ENCODE results near the gene ASB5. TPM values are rescaled to one million over a fixed set of nuclear protein-coding genes. Genes with fewer than 3 reads are reported as not detected.

Gene ASB5
- total and polyA plus RNA-seq, 2 donors (not counting 1 experiment from before 2014, with no cell fraction given), result not detected

DNA sequence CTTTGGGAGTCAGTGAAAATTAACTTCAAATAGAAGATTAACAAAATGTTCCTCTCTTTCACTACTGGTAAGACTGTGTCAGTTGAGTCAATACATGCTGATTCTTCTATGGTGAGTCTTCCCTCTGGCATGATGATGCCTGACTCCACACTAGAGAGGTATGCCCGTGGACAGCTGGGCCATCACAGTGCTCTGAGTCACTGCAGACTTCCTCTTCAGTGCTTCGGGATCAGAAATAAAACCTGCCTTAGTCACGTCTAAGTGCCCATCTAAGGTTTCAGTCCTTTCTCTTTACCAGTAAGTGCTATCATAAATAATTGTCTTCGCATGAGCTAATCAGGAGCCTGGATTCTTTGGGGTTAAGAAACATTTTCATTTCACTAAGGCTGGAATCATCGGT lies 1.6 kb upstream of the ASB5 start:
- H3K9me3 ChIP-seq (ENCODE audit: control extremely low read depth in 1 of 3, control insufficient read depth in 2 of 3, insufficient read depth in 1 of 3, low read length in 2 of 3), result no peaks in the 10 kb centered on the region
- peaks cover 0 to 4% (median 0%) of the 10 kb centered on the region in 4 experiments for H3K27me3 ChIP-seq (replicated peaks in 1 of 4; ENCODE audit: control extremely low read depth in 1 of 4, control insufficient read depth in 3 of 4, insufficient read depth in 4 of 4, low read length in 3 of 4)
- TF ChIP-seq, protein P1, sequence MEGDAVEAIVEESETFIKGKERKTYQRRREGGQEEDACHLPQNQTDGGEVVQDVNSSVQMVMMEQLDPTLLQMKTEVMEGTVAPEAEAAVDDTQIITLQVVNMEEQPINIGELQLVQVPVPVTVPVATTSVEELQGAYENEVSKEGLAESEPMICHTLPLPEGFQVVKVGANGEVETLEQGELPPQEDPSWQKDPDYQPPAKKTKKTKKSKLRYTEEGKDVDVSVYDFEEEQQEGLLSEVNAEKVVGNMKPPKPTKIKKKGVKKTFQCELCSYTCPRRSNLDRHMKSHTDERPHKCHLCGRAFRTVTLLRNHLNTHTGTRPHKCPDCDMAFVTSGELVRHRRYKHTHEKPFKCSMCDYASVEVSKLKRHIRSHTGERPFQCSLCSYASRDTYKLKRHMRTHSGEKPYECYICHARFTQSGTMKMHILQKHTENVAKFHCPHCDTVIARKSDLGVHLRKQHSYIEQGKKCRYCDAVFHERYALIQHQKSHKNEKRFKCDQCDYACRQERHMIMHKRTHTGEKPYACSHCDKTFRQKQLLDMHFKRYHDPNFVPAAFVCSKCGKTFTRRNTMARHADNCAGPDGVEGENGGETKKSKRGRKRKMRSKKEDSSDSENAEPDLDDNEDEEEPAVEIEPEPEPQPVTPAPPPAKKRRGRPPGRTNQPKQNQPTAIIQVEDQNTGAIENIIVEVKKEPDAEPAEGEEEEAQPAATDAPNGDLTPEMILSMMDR (IDR thresholded peaks at IDR 0.05), result no peak
- TF ChIP-seq EZH2 (IDR thresholded peaks at IDR 0.05; ENCODE audit: borderline replicate concordance, insufficient read depth, low read depth, low read length, poor library complexity, severe bottlenecking), result no peak
- ATAC-seq (ENCODE audit: low read depth) (no peak), DNase-seq (no peak)
- no peak overlapping the region for H3K4me3 Mint-ChIP-seq
- ChIA-PET POLR2A (no interaction called here), CTCF (no interaction called here)
- no peak overlapping the region for H3K27ac Mint-ChIP-seq
- no peak overlapping the region for H3K4me3 ChIP-seq (ENCODE audit: control extremely low read depth in 1 of 5, extremely low read depth in 1 of 5, insufficient read depth in 1 of 5, low read depth in 2 of 5, low read length in 4 of 5)
- H3K4me1 ChIP-seq (ENCODE audit: control insufficient read depth in 2 of 2, insufficient read depth in 2 of 2, low read length in 2 of 2), result no peaks in the 10 kb centered on the region
- no peaks in the 10 kb centered on the region for H4K20me1 ChIP-seq (ENCODE audit: control insufficient read depth, insufficient read depth, low read length, poor library complexity, severe bottlenecking)
- H3K4me2 ChIP-seq (replicated peaks; ENCODE audit: low read depth, low read length, poor library complexity, severe bottlenecking), result no peak overlapping the region
- H3K9ac ChIP-seq (ENCODE audit: low read length), result no peak overlapping the region
- H3K4me1 Mint-ChIP-seq, result no peaks in the 10 kb centered on the region
- no peak overlapping the region for H2AFZ ChIP-seq (ENCODE audit: insufficient read depth, low read depth, low read length, poor library complexity, severe bottlenecking)
- H3K27me3 Mint-ChIP-seq, result peaks cover 9% of the 10 kb centered on the region
- 90% methylated on average over 1 of the region's 5 CpGs for WGBS (ENCODE audit: insufficient coverage)
- intact Hi-C loops (cut with micrococcal nuclease), result no loop called here
- no peaks in the 10 kb centered on the region for H3K9me3 Mint-ChIP-seq (ENCODE audit: insufficient read depth)
- no peaks in the 10 kb centered on the region for H3K79me2 ChIP-seq (ENCODE audit: control insufficient read depth, insufficient read depth, low read length)
- no peaks in the 10 kb centered on the region for H3K36me3 ChIP-seq (replicated peaks in 1 of 2; ENCODE audit: control extremely low read depth in 1 of 2, control insufficient read depth in 1 of 2, extremely low read depth in 1 of 2, insufficient read depth in 2 of 2, low read length in 1 of 2)
- H3K27ac ChIP-seq (ENCODE audit: low read length in 2 of 2), result no peak overlapping the region

DNA sequence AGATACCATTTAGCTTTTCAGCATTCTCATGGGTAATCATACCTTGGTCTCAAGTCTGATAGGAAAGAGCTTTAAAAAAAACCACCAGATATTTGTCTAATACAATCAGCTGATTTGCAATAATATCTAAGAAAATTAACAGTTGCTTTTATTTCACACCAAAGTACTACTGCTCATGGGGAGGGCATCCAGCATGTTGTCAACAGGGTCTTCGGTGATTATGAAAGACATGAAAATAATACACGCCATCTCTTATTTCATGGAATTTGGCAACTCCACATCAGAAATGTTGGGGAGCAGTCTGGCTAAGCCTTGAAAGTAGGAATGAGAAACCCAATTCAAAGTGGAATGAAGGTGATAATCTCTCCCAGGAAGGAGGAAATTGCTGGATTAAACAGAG lies 3.0 kb downstream of the ASB5 start:
- intact Hi-C loops (cut with micrococcal nuclease), result no loop called here
- Histone ChIP-seq H3K4me2 (replicated peaks; ENCODE audit: low read depth, low read length, poor library complexity, severe bottlenecking) (no peak overlapping the region), H3K4me1 (ENCODE audit: control insufficient read depth in 2 of 2, insufficient read depth in 2 of 2, low read length in 2 of 2) (no peaks in the 10 kb centered on the region), H3K36me3 (replicated peaks in 1 of 2; ENCODE audit: control extremely low read depth in 1 of 2, control insufficient read depth in 1 of 2, extremely low read depth in 1 of 2, insufficient read depth in 2 of 2, low read length in 1 of 2) (no peaks in the 10 kb centered on the region), H2AFZ (ENCODE audit: insufficient read depth, low read depth, low read length, poor library complexity, severe bottlenecking) (no peak overlapping the region), H3K9me3 (ENCODE audit: control extremely low read depth in 1 of 3, control insufficient read depth in 2 of 3, insufficient read depth in 1 of 3, low read length in 2 of 3) (no peaks in the 10 kb centered on the region), H3K9ac (ENCODE audit: low read length) (no peak overlapping the region), H3K27ac (ENCODE audit: low read length in 2 of 2) (no peak overlapping the region), H3K27me3 (replicated peaks in 1 of 4; ENCODE audit: control extremely low read depth in 1 of 4, control insufficient read depth in 3 of 4, insufficient read depth in 4 of 4, low read length in 3 of 4) (no peaks in the 10 kb centered on the region), H4K20me1 (ENCODE audit: control insufficient read depth, insufficient read depth, low read length, poor library complexity, severe bottlenecking) (no peaks in the 10 kb centered on the region), H3K4me3 (ENCODE audit: control extremely low read depth in 1 of 5, extremely low read depth in 1 of 5, insufficient read depth in 1 of 5, low read depth in 2 of 5, low read length in 4 of 5) (no peak overlapping the region), H3K79me2 (ENCODE audit: control insufficient read depth, insufficient read depth, low read length) (no peaks in the 10 kb centered on the region)
- H3K27ac Mint-ChIP-seq, result no peak overlapping the region
- H3K4me1 Mint-ChIP-seq, result no peaks in the 10 kb centered on the region
- TF ChIP-seq, protein P1 (IDR thresholded peaks at IDR 0.05), result no peak
- TF ChIP-seq EZH2 (IDR thresholded peaks at IDR 0.05; ENCODE audit: borderline replicate concordance, insufficient read depth, low read depth, low read length, poor library complexity, severe bottlenecking), result no peak
- ChIA-PET CTCF (interaction anchor here (2.1 kb wide), 1 partner anchor 12 kb away, joined by 5 read pairs; no protein-coding TSS in a partner anchor), POLR2A (no interaction called here)
- ATAC-seq (ENCODE audit: low read depth) (no peak), DNase-seq (no peak)
- WGBS (ENCODE audit: insufficient coverage), result no CpG with 5 or more reads among the region's 2 CpGs
- H3K4me3 Mint-ChIP-seq, result no peak overlapping the region
- H3K9me3 Mint-ChIP-seq (ENCODE audit: insufficient read depth), result no peaks in the 10 kb centered on the region
- peaks cover 2% of the 10 kb centered on the region for H3K27me3 Mint-ChIP-seq
